HG03159 (cell line): Measurements from ENCODE around the gene CD7.

Experiments
- ATAC-seq: cut with Tn5 transposase; IDR thresholded peaks from one replicate; pipeline ENCODE4 v1.9.1; 2021; ENCODE audit warnings: mild to moderate bottlenecking, moderate library complexity; ENCODE audit not compliant: unreplicated experiment

CD7 gene

GRCh38 chr17:82300707-82301270, 16.6 kb downstream of the CD7 start:
- no peak for ATAC-seq

GRCh38 chr17:82300228-82300627, 17.2 kb downstream of the CD7 start:
- ATAC-seq = no peak

- ATAC-seq = no peak
These were observed 18.0 kb downstream of the CD7 start for GRCh38 chr17:82299452-82299851.

- no peak for ATAC-seq
These were observed 18.6 kb downstream of the CD7 start for GRCh38 chr17:82298538-82299421.

- peak; percentile 56 for ATAC-seq
These were observed 19.5 kb downstream of the CD7 start for GRCh38 chr17:82297714-82298537.

GRCh38 chr17:82297280-82297713, 20.1 kb downstream of the CD7 start:
- ATAC-seq = peak; percentile 22

- no peak for ATAC-seq
These were observed 20.7 kb downstream of the CD7 start for GRCh38 chr17:82296511-82297279.

- ATAC-seq = no peak
These were observed 22.0 kb downstream of the CD7 start for GRCh38 chr17:82295472-82295814.

GRCh38 chr17:82294064-82294773, 23.2 kb downstream of the CD7 start:
- no peak for ATAC-seq

- peak; percentile 91 for ATAC-seq
These were observed 24.9 kb downstream of the CD7 start for GRCh38 chr17:82292251-82293154.

GRCh38 chr17:82291582-82292250, 25.7 kb downstream of the CD7 start:
- ATAC-seq = no peak

GRCh38 chr17:82287868-82288801, 29.3 kb downstream of the CD7 start:
- ATAC-seq = no peak

- no peak for ATAC-seq
These were observed 30.2 kb downstream of the CD7 start for GRCh38 chr17:82287013-82287867.

- no peak for ATAC-seq
These were observed 32.3 kb downstream of the CD7 start for GRCh38 chr17:82285141-82285540.

GRCh38 chr17:82283208-82283749, 34.1 kb downstream of the CD7 start:
- no peak for ATAC-seq
